Measurements from ENCODE around the gene KIAA0586. TPM values are rescaled to one million over a fixed set of nuclear protein-coding genes. Genes with fewer than 3 reads are reported as not detected.
"Not testable (repeated sequence)": the region's sequence is repeated elsewhere in the genome, so short reads cannot be mapped to it uniquely, and the experiment has no call there.

The KIAA0586 gene
- total RNA-seq, 1 experiment from 2014 or later = 25.7 TPM

GRCh38 chr14:58477653-58478052 lies 50.1 kb downstream of the KIAA0586 start:
- CTCF ChIA-PET = no interaction called here
- no peaks in the 10 kb centered on the region for H3K36me3 ChIP-seq (ENCODE audit: control insufficient read depth in 1 of 2, insufficient read depth in 2 of 2, low read length in 2 of 2)
- TF ChIP-seq EZH2 (IDR thresholded peaks at IDR 0.05) (no peak), POLR2A (IDR thresholded peaks at IDR 0.05; ENCODE audit: borderline replicate concordance, extremely low read depth, insufficient read depth, insufficient read length) (no peak), MAX (IDR thresholded peaks at IDR 0.05) (no peak), FOSL1 (IDR thresholded peaks at IDR 0.05; ENCODE audit: low read depth) (no peak), EZH2phosphoT487 (IDR thresholded peaks at IDR 0.05; ENCODE audit: borderline replicate concordance) (no peak), EGR1 (IDR thresholded peaks at IDR 0.05; ENCODE audit: low read depth) (no peak), REST (IDR thresholded peaks at IDR 0.05; ENCODE audit: low read depth) (no peak), ZFX (IDR thresholded peaks at IDR 0.05) (no peak), YY1 (IDR thresholded peaks at IDR 0.05; ENCODE audit: extremely low read depth, insufficient replicate concordance, low read depth, low read length) (no peak), TCF7L2 (IDR thresholded peaks at IDR 0.05; ENCODE audit: borderline replicate concordance, extremely low read depth, insufficient read depth, insufficient read length) (no peak)
- TF ChIP-seq, protein P1, sequence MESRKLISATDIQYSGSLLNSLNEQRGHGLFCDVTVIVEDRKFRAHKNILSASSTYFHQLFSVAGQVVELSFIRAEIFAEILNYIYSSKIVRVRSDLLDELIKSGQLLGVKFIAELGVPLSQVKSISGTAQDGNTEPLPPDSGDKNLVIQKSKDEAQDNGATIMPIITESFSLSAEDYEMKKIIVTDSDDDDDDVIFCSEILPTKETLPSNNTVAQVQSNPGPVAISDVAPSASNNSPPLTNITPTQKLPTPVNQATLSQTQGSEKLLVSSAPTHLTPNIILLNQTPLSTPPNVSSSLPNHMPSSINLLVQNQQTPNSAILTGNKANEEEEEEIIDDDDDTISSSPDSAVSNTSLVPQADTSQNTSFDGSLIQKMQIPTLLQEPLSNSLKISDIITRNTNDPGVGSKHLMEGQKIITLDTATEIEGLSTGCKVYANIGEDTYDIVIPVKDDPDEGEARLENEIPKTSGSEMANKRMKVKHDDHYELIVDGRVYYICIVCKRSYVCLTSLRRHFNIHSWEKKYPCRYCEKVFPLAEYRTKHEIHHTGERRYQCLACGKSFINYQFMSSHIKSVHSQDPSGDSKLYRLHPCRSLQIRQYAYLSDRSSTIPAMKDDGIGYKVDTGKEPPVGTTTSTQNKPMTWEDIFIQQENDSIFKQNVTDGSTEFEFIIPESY (IDR thresholded peaks at IDR 0.05; ENCODE audit: extremely low read depth, insufficient replicate concordance, low read length) = no peak
- TF ChIP-seq, protein P2, sequence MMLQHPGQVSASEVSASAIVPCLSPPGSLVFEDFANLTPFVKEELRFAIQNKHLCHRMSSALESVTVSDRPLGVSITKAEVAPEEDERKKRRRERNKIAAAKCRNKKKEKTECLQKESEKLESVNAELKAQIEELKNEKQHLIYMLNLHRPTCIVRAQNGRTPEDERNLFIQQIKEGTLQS (IDR thresholded peaks at IDR 0.05) = no peak

DNA sequence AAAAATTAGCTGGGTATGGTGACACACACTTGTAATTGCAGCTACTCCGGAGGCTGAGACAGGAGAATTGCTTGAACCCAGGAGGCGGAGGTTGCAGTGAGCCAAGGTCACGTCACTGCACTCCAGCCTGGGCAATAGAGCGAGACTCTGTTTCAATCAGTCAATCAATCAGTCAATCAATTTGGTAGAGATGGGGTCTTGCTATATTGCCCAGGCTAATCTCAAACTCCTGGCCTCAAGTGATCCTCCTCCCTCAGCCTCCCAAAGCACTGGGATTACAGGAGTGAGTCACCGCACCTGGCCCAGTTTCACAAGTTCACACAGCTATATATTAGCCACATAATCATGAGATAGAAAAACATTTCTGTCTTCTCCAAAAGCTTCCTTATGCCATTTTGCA lies 50.8 kb downstream of the KIAA0586 start:
- intact Hi-C loops (cut with micrococcal nuclease); DNase-seq (ENCODE audit: low read depth, low spot score); H3K9me3 ChIP-seq (ENCODE audit: control insufficient read depth in 1 of 2, insufficient read depth in 1 of 2, low read depth in 1 of 2, low read length in 2 of 2); H2AFZ ChIP-seq (ENCODE audit: low read depth, low read length, poor library complexity, severe bottlenecking); CTCF ChIA-PET; RAD21 ChIA-PET (ENCODE audit: low non-redundant PET in 1 of 2, low total read pairs in 2 of 2, uncharacterized antibody in 2 of 2, unreplicated experiment in 2 of 2); H3K27ac ChIP-seq (ENCODE audit: low read depth, low read length); H3K4me2 ChIP-seq (ENCODE audit: low read length); H3K79me2 ChIP-seq (ENCODE audit: insufficient read depth, low read length); BruUV-seq (replicated peaks); H3K9me2 ChIP-seq (ENCODE audit: insufficient read depth); H3K9ac ChIP-seq (ENCODE audit: low read length); H3K36me3 ChIP-seq (ENCODE audit: control insufficient read depth in 1 of 2, insufficient read depth in 2 of 2, low read length in 2 of 2); H3K27me3 ChIP-seq (ENCODE audit: insufficient read depth, low read length); ATAC-seq; H4K20me1 ChIP-seq (ENCODE audit: insufficient read depth); H3K4me3 ChIP-seq (replicated peaks in 1 of 2; ENCODE audit: low read depth in 1 of 2, low read length in 2 of 2); H3K4me1 ChIP-seq (ENCODE audit: control insufficient read depth in 1 of 2, insufficient read depth in 2 of 2, low read length in 2 of 2); POLR2A ChIA-PET: not testable (repeated sequence)

More at GRCh38 chr14:58477653-58478052, 50.1 kb downstream of the KIAA0586 start:
- Histone ChIP-seq H3K9me3 (ENCODE audit: control insufficient read depth in 1 of 2, insufficient read depth in 1 of 2, low read depth in 1 of 2, low read length in 2 of 2) (no peaks in the 10 kb centered on the region), H3K4me1 (ENCODE audit: control insufficient read depth in 1 of 2, insufficient read depth in 2 of 2, low read length in 2 of 2) (no peaks in the 10 kb centered on the region), H3K9ac (ENCODE audit: low read length) (no peak overlapping the region), H3K9me2 (ENCODE audit: insufficient read depth) (no peaks in the 10 kb centered on the region), H3K4me3 (replicated peaks in 1 of 2; ENCODE audit: low read depth in 1 of 2, low read length in 2 of 2) (no peak overlapping the region), H3K27me3 (ENCODE audit: insufficient read depth, low read length) (no peaks in the 10 kb centered on the region), H4K20me1 (ENCODE audit: insufficient read depth) (no peaks in the 10 kb centered on the region), H3K79me2 (ENCODE audit: insufficient read depth, low read length) (no peaks in the 10 kb centered on the region), H3K4me2 (ENCODE audit: low read length) (no peak overlapping the region), H3K27ac (ENCODE audit: low read depth, low read length) (no peak overlapping the region), H2AFZ (ENCODE audit: low read depth, low read length, poor library complexity, severe bottlenecking) (no peak overlapping the region)
- ATAC-seq (no peak), DNase-seq (ENCODE audit: low read depth, low spot score) (no peak)
- BruUV-seq (replicated peaks) = no TSS peak
- intact Hi-C loops (cut with micrococcal nuclease) = no loop called here
- RAD21 ChIA-PET (ENCODE audit: low non-redundant PET in 1 of 2, low total read pairs in 2 of 2, uncharacterized antibody in 2 of 2, unreplicated experiment in 2 of 2) = no interaction called here
- POLR2A ChIA-PET = no interaction called here

Measured in HCT116 (cell line).